Gastrocnemius medialis (tissue), 4 donors: ENCODE results near the gene SERPINB2. TPM values are rescaled to one million over a fixed set of nuclear protein-coding genes. Genes with fewer than 3 reads are reported as not detected.
"Not testable (repeated sequence)": the region's sequence is repeated elsewhere in the genome, so short reads cannot be mapped to it uniquely, and the experiment has no call there.

ENCODE experiments used
- ATAC-seq, 2 donors: fragments of 150-250 bp; one replicate each; pipeline ENCODE4 v1.9.1; 2016
- DNase-seq, 2 donors: peaks; one replicate each; pipeline ENCODE4 v3.0.0-alpha.2; 2019
- H3K27ac ChIP-seq, 4 donors: fragments of 200-600 bp; sonication (generic); 1 replicate in 1 of 4; 2 replicates in 3 of 4; pipeline ENCODE4 v1.5.1; 2016 to 2018; ENCODE audit warnings: mild to moderate bottlenecking in 2 of 4, moderate library complexity in 1 of 4
- H3K27me3 ChIP-seq, 3 donors: fragments of 200-600 bp; sonication (generic) in 2 of 3; 1 replicate in 1 of 3; 2 replicates in 2 of 3; pipeline versions ENCODE4 v1.5.1 to v1.6.0; 2016 to 2019; ENCODE audit warnings: mild to moderate bottlenecking in 1 of 3, moderate library complexity in 1 of 3
- H3K36me3 ChIP-seq, 2 donors: fragments of 200-600 bp; sonication (generic) in 1 of 2; one replicate each; pipeline ENCODE4 v1.5.1; 2017 to 2018
- H3K4me1 ChIP-seq, 2 donors: fragments of 200-600 bp; sonication (generic) in 1 of 2; one replicate each; pipeline ENCODE4 v1.5.1; 2016 to 2017; ENCODE audit warnings: mild to moderate bottlenecking in 2 of 2
- H3K4me3 ChIP-seq, 4 donors: fragments of 200-600 bp; sonication (generic) in 3 of 4; 1 replicate in 1 of 4; 2 replicates in 3 of 4; pipeline ENCODE4 v1.5.1; 2016 to 2019; ENCODE audit warnings: mild to moderate bottlenecking in 2 of 4
- H3K9me3 ChIP-seq, 3 donors: fragments of 200-600 bp; sonication (generic) in 2 of 3; 1 replicate in 1 of 3; 2 replicates in 2 of 3; pipeline ENCODE4 v1.5.1; 2016 to 2019
- CTCF ChIP-seq, 5 experiments: fragments of 450-650 bp in 3 of 5; fragments of 200-600 bp in 2 of 5; sonication (generic) in 2 of 5; IDR thresholded peaks in 4 of 5; conservative IDR thresholded peaks in 1 of 5; 1 replicate in 4 of 5; 2 replicates in 1 of 5; pipeline ENCODE4 v1.5.1; 2016 to 2019; ENCODE audit warnings: antibody characterized with exemption in 5 of 5, mild to moderate bottlenecking in 3 of 5, moderate library complexity in 3 of 5
- POLR2A ChIP-seq, 2 donors: fragments of 450-650 bp; IDR thresholded peaks; one replicate each; pipeline ENCODE4 v1.6.1; 2017; ENCODE audit warnings: antibody characterized with exemption in 2 of 2, mild to moderate bottlenecking in 2 of 2, moderate library complexity in 2 of 2
- in situ Hi-C, 4 donors: fragments of 200-750 bp; cut with MboI; loops; one replicate each; pipeline versions ENCODE4 v1.15.0 to v1.8.0; 2017; ENCODE audit warnings: low sequenced_read_pairs in 4 of 4
- intact Hi-C: fragments of 100-400 bp; cut with DNase I; formaldehyde crosslinking; loops from one replicate; pipeline ENCODE4 v1.15.1; 2023; ENCODE audit warnings: low total_unique reads
- total RNA-seq, 4 donors: library from RNA; depleted of rRNA; stranded (reverse); fragments of >200 nt; gene quantifications; one replicate each; pipeline versions ENCODE4 v1.1.0 to v1.2.3, GENCODE V29; 2016

The SERPINB2 gene
- total RNA-seq, 4 donors from 2014 or later, result not detected

- no peak overlapping the region for H3K4me3 ChIP-seq
- no peaks in the 10 kb centered on the region for H3K4me1 ChIP-seq
- in situ Hi-C loops, result loop anchor here in 1 of 4 donors (25.0 kb wide), 1 partner anchor 94 kb away; no protein-coding TSS in a partner anchor
- no peak for ATAC-seq
- no peaks in the 10 kb centered on the region for H3K36me3 ChIP-seq
- H3K9me3 ChIP-seq, result no peaks in the 10 kb centered on the region
- no peak for TF ChIP-seq CTCF (IDR thresholded peaks at IDR 0.05 in 4 of 5, conservative IDR thresholded peaks at IDR 0.05 in 1 of 5)
- no peak for TF ChIP-seq POLR2A (IDR thresholded peaks at IDR 0.05)
- intact Hi-C loops, result no loop called here
- no peak overlapping the region for H3K27ac ChIP-seq
- no peaks in the 10 kb centered on the region for H3K27me3 ChIP-seq
- no peak for DNase-seq
Observed at GRCh38 chr18:63930773-63931354, 43.4 kb downstream of the SERPINB2 start.

GRCh38 chr18:63936156-63936931 lies 48.8 kb downstream of the SERPINB2 start:
- Histone ChIP-seq H3K9me3 (no peaks in the 10 kb centered on the region), H3K27ac (no peak overlapping the region), H3K4me1 (peaks cover 0 to 3% of the 10 kb centered on the region in 2 donors), H3K4me3 (peak overlapping the region; percentile 38 to 57 (median 50)), H3K36me3 (no peaks in the 10 kb centered on the region), H3K27me3 (no peaks in the 10 kb centered on the region)
- in situ Hi-C loops (loop anchor here in 1 of 4 donors (25.0 kb wide), 1 partner anchor 99 kb away; no protein-coding TSS in a partner anchor), intact Hi-C loops (loop anchor here (1.0 kb wide), 1 partner anchor 418 kb away; no protein-coding TSS in a partner anchor)
- TF ChIP-seq POLR2A (IDR thresholded peaks at IDR 0.05) (no peak), CTCF (IDR thresholded peaks at IDR 0.05 in 4 of 5, conservative IDR thresholded peaks at IDR 0.05 in 1 of 5) (peak; percentile 26 to 63 (median 54))
- peak; percentile 45 to 47 for DNase-seq
- peak in 1 of 2 donors; percentile 64 for ATAC-seq

GRCh38 chr18:63936932-63937393 lies 49.5 kb downstream of the SERPINB2 start:
- ATAC-seq (no peak), DNase-seq (no peak)
- Histone ChIP-seq H3K27ac (no peak overlapping the region), H3K4me1 (peaks cover 0 to 3% of the 10 kb centered on the region in 2 donors), H3K36me3 (no peaks in the 10 kb centered on the region), H3K27me3 (no peaks in the 10 kb centered on the region), H3K4me3 (peak overlapping the region; percentile 38 to 57 (median 50)), H3K9me3 (no peaks in the 10 kb centered on the region)
- no peak for TF ChIP-seq POLR2A (IDR thresholded peaks at IDR 0.05)
- no peak for TF ChIP-seq CTCF (IDR thresholded peaks at IDR 0.05 in 4 of 5, conservative IDR thresholded peaks at IDR 0.05 in 1 of 5)
- in situ Hi-C loops, result loop anchor here in 1 of 4 donors (25.0 kb wide), 1 partner anchor 100 kb away; no protein-coding TSS in a partner anchor
- intact Hi-C loops, result loop anchor here (1.0 kb wide), 1 partner anchor 419 kb away; no protein-coding TSS in a partner anchor

GRCh38 chr18:63940008-63940407 lies 52.5 kb downstream of the SERPINB2 start:
- no peak for TF ChIP-seq POLR2A (IDR thresholded peaks at IDR 0.05)

GRCh38 chr18:63940543-63941050 lies 53.1 kb downstream of the SERPINB2 start:
- H3K27ac ChIP-seq, DNase-seq, H3K27me3 ChIP-seq, H3K36me3 ChIP-seq, H3K9me3 ChIP-seq, ATAC-seq, H3K4me3 ChIP-seq, H3K4me1 ChIP-seq, intact Hi-C loops: not testable (repeated sequence)
- in situ Hi-C loops, result loop anchor here in 1 of 4 donors (25.0 kb wide), 1 partner anchor 103 kb away; no protein-coding TSS in a partner anchor

More at GRCh38 chr18:63940008-63940407, 52.5 kb downstream of the SERPINB2 start:
- H3K36me3 ChIP-seq, result no peaks in the 10 kb centered on the region
- DNase-seq (no peak), ATAC-seq (no peak)
- intact Hi-C loops, result no loop called here
- no peaks in the 10 kb centered on the region for H3K9me3 ChIP-seq
- H3K4me1 ChIP-seq, result peaks cover 0 to 3% of the 10 kb centered on the region in 2 donors
- H3K27ac ChIP-seq, result no peak overlapping the region
- in situ Hi-C loops, result loop anchor here in 1 of 4 donors (25.0 kb wide), 1 partner anchor 103 kb away; no protein-coding TSS in a partner anchor
- peaks cover 0 to under 1% (median under 1%) of the 10 kb centered on the region in 3 donors for H3K27me3 ChIP-seq
- H3K4me3 ChIP-seq, result no peak overlapping the region
